Keratinocyte (primary cell): ENCODE results near the gene TLDC2. TPM values are rescaled to one million over a fixed set of nuclear protein-coding genes. Genes with fewer than 3 reads are reported as not detected.
"Not testable (repeated sequence)": the region's sequence is repeated elsewhere in the genome, so short reads cannot be mapped to it uniquely, and the experiment has no call there.

Source experiments
- DNase-seq: peaks from one replicate; pipeline ENCODE4 v3.0.0-alpha.2; 2011; ENCODE audit warnings: low read depth, missing footprints, low spot score
- FAIRE-seq: peaks from 2 replicates; lab custom pipeline; 2011; peaks lifted over from hg19 to GRCh38; lab: Jason Lieb, UNC
- H2AFZ ChIP-seq: 2 replicates; pipeline ENCODE4 v1.6.0; 2012; ENCODE audit warnings: low read length, control low read depth, inconsistent platforms; ENCODE audit not compliant: control insufficient read depth
- H3K27ac ChIP-seq: 2 replicates; pipeline ENCODE4 v1.5.1; 2011; ENCODE audit warnings: low read length; ENCODE audit not compliant: control insufficient read depth, insufficient read depth
- H3K27me3 ChIP-seq: 3 replicates; pipeline ENCODE4 v1.6.0; 2011; ENCODE audit warnings: low read length; ENCODE audit not compliant: control insufficient read depth, insufficient read depth; ENCODE audit errors: extremely low read depth
- H3K36me3 ChIP-seq, 2 experiments: 2 replicates in 1 of 2; 3 replicates in 1 of 2; pipeline ENCODE4 v1.5.1; 2011; ENCODE audit warnings: low read length in 2 of 2, mild to moderate bottlenecking in 1 of 2; ENCODE audit not compliant: control insufficient read depth in 2 of 2, insufficient read depth in 2 of 2; ENCODE audit errors: extremely low read depth in 1 of 2
- H3K4me1 ChIP-seq: 3 replicates; pipeline ENCODE4 v1.5.1; 2011; ENCODE audit warnings: low read length; ENCODE audit not compliant: control insufficient read depth, insufficient read depth; ENCODE audit errors: extremely low read depth
- H3K4me2 ChIP-seq: 3 replicates; pipeline ENCODE4 v1.6.0; 2011; ENCODE audit warnings: low read depth, low read length; ENCODE audit not compliant: control insufficient read depth, insufficient read depth; ENCODE audit errors: extremely low read depth
- H3K4me3 ChIP-seq, 3 experiments: fragments of 200-600 bp in 1 of 3; sonication (generic) in 1 of 3; 2 replicates in 2 of 3; 3 replicates in 1 of 3; pipeline ENCODE4 v1.5.1; 2011 to 2016; ENCODE audit warnings: low read length in 3 of 3, mild to moderate bottlenecking in 3 of 3, control low read depth in 2 of 3, inconsistent platforms in 1 of 3, low read depth in 1 of 3, mixed read lengths in 1 of 3, mixed run types in 1 of 3, moderate library complexity in 1 of 3; ENCODE audit not compliant: control insufficient read depth in 2 of 3, insufficient read depth in 2 of 3; ENCODE audit errors: extremely low read depth in 1 of 3
- H3K79me2 ChIP-seq: 2 replicates; pipeline ENCODE4 v1.6.0; 2012; ENCODE audit warnings: low read length; ENCODE audit not compliant: control insufficient read depth, insufficient read depth
- H3K9ac ChIP-seq: 3 replicates; pipeline ENCODE4 v1.6.0; 2011; ENCODE audit warnings: low read length; ENCODE audit not compliant: control insufficient read depth, insufficient read depth; ENCODE audit errors: extremely low read depth
- H3K9me1 ChIP-seq: 3 replicates; pipeline ENCODE4 v1.6.0; 2011; ENCODE audit warnings: low read length; ENCODE audit not compliant: control insufficient read depth, insufficient read depth; ENCODE audit errors: extremely low read depth
- H3K9me3 ChIP-seq: 2 replicates; pipeline ENCODE4 v1.5.1; 2012; ENCODE audit warnings: low read depth, low read length; ENCODE audit not compliant: control insufficient read depth
- H4K20me1 ChIP-seq: 3 replicates; pipeline ENCODE4 v1.6.0; 2011; ENCODE audit warnings: low read length; ENCODE audit not compliant: control insufficient read depth, insufficient read depth; ENCODE audit errors: extremely low read depth
- EZH2 ChIP-seq: IDR thresholded peaks from one replicate; pipeline ENCODE4 v1.6.1; 2012; ENCODE audit warnings: inconsistent platforms, mild to moderate bottlenecking, low read length, moderate library complexity
- dilution Hi-C: fragments of 300-500 bp; cut with MboI; formaldehyde crosslinking; loops from one replicate; pipeline ENCODE4 v1.7.0; 2020; ENCODE audit warnings: low sequenced_read_pairs; ENCODE audit not compliant: extremely low pct_ligation_motif_present
- polyA plus RNA-seq, 5 experiments: library from polyadenylated mRNA; depleted of rRNA in 3 of 5; stranded (reverse) in 3 of 5; stranded (forward) in 1 of 5; unstranded in 1 of 5; fragments of >200 nt; gene quantifications; 1 replicate in 1 of 5; 2 replicates in 3 of 5; 3 replicates in 1 of 5; pipeline versions ENCODE4 v1.2.1 to v1.2.3, GENCODE V29; 2011 to 2012; ENCODE audit warnings: missing spikeins in 2 of 5, low read depth in 1 of 5, low replicate concordance in 1 of 5
- TF ChIP-seq, protein P1 (sequence below), 3 experiments: IDR thresholded peaks in 1 of 3; conservative IDR thresholded peaks in 1 of 3; optimal IDR thresholded peaks in 1 of 3; 2 replicates in 2 of 3; 3 replicates in 1 of 3; pipeline versions ENCODE3 to v1.5.1; 2011; ENCODE audit warnings: low read length in 3 of 3, mild to moderate bottlenecking in 3 of 3, moderate library complexity in 2 of 3, control low read depth in 1 of 3, inconsistent platforms in 1 of 3; ENCODE audit not compliant: insufficient read depth in 2 of 3; ENCODE audit errors: extremely low read depth in 1 of 3

Gene TLDC2
- polyA plus RNA-seq, 1 donor (not counting 4 experiments of a cell fraction or from before 2014, with no cell fraction given): 0.34 TPM

GRCh38 chr20:36936341-36936740 is 60.4 kb downstream of the TLDC2 start:
- FAIRE-seq: no peak
- Histone ChIP-seq H3K4me2 (no peak overlapping the region), H3K9me3 (no peaks in the 10 kb centered on the region), H2AFZ (no peak overlapping the region), H3K9me1 (no peaks in the 10 kb centered on the region), H3K27ac (no peak overlapping the region), H3K36me3 (no peaks in the 10 kb centered on the region), H3K9ac (no peak overlapping the region), H3K79me2 (no peaks in the 10 kb centered on the region), H3K4me1 (no peaks in the 10 kb centered on the region), H3K27me3 (no peaks in the 10 kb centered on the region), H4K20me1 (no peaks in the 10 kb centered on the region), H3K4me3 (no peak overlapping the region)
- no peak for DNase-seq
- TF ChIP-seq, protein P1, sequence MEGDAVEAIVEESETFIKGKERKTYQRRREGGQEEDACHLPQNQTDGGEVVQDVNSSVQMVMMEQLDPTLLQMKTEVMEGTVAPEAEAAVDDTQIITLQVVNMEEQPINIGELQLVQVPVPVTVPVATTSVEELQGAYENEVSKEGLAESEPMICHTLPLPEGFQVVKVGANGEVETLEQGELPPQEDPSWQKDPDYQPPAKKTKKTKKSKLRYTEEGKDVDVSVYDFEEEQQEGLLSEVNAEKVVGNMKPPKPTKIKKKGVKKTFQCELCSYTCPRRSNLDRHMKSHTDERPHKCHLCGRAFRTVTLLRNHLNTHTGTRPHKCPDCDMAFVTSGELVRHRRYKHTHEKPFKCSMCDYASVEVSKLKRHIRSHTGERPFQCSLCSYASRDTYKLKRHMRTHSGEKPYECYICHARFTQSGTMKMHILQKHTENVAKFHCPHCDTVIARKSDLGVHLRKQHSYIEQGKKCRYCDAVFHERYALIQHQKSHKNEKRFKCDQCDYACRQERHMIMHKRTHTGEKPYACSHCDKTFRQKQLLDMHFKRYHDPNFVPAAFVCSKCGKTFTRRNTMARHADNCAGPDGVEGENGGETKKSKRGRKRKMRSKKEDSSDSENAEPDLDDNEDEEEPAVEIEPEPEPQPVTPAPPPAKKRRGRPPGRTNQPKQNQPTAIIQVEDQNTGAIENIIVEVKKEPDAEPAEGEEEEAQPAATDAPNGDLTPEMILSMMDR (optimal IDR thresholded peaks at IDR 0.05 in 1 of 3, IDR thresholded peaks at IDR 0.05 in 1 of 3, conservative IDR thresholded peaks at IDR 0.05 in 1 of 3; ENCODE audit: extremely low read depth in 1 of 3, insufficient read depth in 2 of 3, low read length in 3 of 3): no peak
- no peak for TF ChIP-seq EZH2
- dilution Hi-C loops: no loop called here

GRCh38 chr20:36936761-36937401 is 60.9 kb downstream of the TLDC2 start:
- H3K27ac ChIP-seq, DNase-seq, H3K27me3 ChIP-seq, H3K9me3 ChIP-seq, H3K4me1 ChIP-seq, H3K4me3 ChIP-seq, H4K20me1 ChIP-seq, H3K36me3 ChIP-seq, H3K9ac ChIP-seq, H2AFZ ChIP-seq, FAIRE-seq, H3K79me2 ChIP-seq, H3K9me1 ChIP-seq, H3K4me2 ChIP-seq, dilution Hi-C loops: not testable (repeated sequence)

- Histone ChIP-seq H3K4me2 (no peak overlapping the region), H3K27me3 (no peaks in the 10 kb centered on the region), H3K4me1 (no peaks in the 10 kb centered on the region), H3K4me3 (no peak overlapping the region), H3K79me2 (no peaks in the 10 kb centered on the region), H2AFZ (no peak overlapping the region), H3K9me1 (no peaks in the 10 kb centered on the region), H3K9ac (no peak overlapping the region), H3K27ac (no peak overlapping the region), H3K9me3 (no peaks in the 10 kb centered on the region), H3K36me3 (no peaks in the 10 kb centered on the region), H4K20me1 (no peaks in the 10 kb centered on the region)
- no peak for DNase-seq
- TF ChIP-seq, protein P1 (optimal IDR thresholded peaks at IDR 0.05 in 1 of 3, IDR thresholded peaks at IDR 0.05 in 1 of 3, conservative IDR thresholded peaks at IDR 0.05 in 1 of 3; ENCODE audit: extremely low read depth in 1 of 3, insufficient read depth in 2 of 3, low read length in 3 of 3): no peak
- no peak for TF ChIP-seq EZH2
- no peak for FAIRE-seq
- dilution Hi-C loops: no loop called here
Measured at GRCh38 chr20:36937402-36937770, 61.4 kb downstream of the TLDC2 start.
